H7 (cell line): ENCODE data around the gene GNAI1. TPM values are rescaled to one million over a fixed set of nuclear protein-coding genes. Genes with fewer than 3 reads are reported as not detected.

Experiments
- DNase-seq: peaks from one replicate; pipeline ENCODE4 v3.0.0; 2012
- H3K27me3 ChIP-seq: 2 replicates; pipeline ENCODE4 v1.6.0; 2011; ENCODE audit warnings: mild to moderate bottlenecking, low read length; ENCODE audit not compliant: control insufficient read depth, insufficient read depth
- H3K36me3 ChIP-seq: replicated peaks from 2 replicates; pipeline ENCODE4 v1.5.1; 2011; ENCODE audit warnings: low read length; ENCODE audit not compliant: control insufficient read depth, insufficient read depth
- H3K4me3 ChIP-seq: 2 replicates; pipeline ENCODE4 v1.5.1; 2011; ENCODE audit warnings: low read depth, mild to moderate bottlenecking, control low read depth, low read length, moderate library complexity; ENCODE audit not compliant: insufficient read depth
- total RNA-seq: library from RNA; depleted of rRNA; stranded (reverse); fragments of >200 nt; shearing (Covaris generic); gene quantifications from 2 replicates; pipeline ENCODE4 v1.2.3, GENCODE V29; 2014

GNAI1 gene
- total RNA-seq, 1 experiment from 2014 or later = 19.4 TPM

GRCh38 chr7:80253237-80253636 lies 118.6 kb downstream of the GNAI1 start:
- Histone ChIP-seq H3K36me3 (no peaks in the 10 kb centered on the region), H3K27me3 (no peaks in the 10 kb centered on the region), H3K4me3 (no peak overlapping the region)
- DNase-seq = no peak

GRCh38 chr7:80253653-80254052 lies 119.0 kb downstream of the GNAI1 start:
- H3K4me3 ChIP-seq = no peak overlapping the region

GRCh38 chr7:80255656-80256055 lies 121.0 kb downstream of the GNAI1 start:
- no peaks in the 10 kb centered on the region for H3K36me3 ChIP-seq
- H3K4me3 ChIP-seq = no peak overlapping the region
- no peak for DNase-seq
- no peaks in the 10 kb centered on the region for H3K27me3 ChIP-seq

More at GRCh38 chr7:80253653-80254052, 119.0 kb downstream of the GNAI1 start:
- no peaks in the 10 kb centered on the region for H3K36me3 ChIP-seq
- DNase-seq = no peak
- H3K27me3 ChIP-seq = no peaks in the 10 kb centered on the region

DNA sequence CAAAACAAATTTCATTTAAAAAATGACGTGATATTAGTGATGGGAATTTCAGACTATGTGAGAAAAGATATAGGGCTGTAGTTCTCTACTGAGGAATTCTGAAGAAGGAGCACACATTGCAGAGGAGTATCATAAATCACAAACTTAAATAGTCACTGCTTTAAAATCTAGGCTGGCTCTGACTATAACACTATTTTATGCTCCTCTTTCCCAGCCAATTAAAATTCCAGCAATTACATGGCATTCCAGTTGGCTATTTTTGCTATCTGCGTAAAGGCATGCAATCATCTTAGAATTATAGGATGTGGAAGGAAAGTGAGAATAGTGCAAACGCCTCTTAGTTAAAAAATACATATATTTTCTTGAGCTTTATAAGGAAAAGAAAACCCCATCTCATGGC lies 123.1 kb downstream of the GNAI1 start:
- no peak overlapping the region for H3K4me3 ChIP-seq
- no peaks in the 10 kb centered on the region for H3K36me3 ChIP-seq
- DNase-seq = no peak
- no peaks in the 10 kb centered on the region for H3K27me3 ChIP-seq

GRCh38 chr7:80260606-80261005 lies 126.0 kb downstream of the GNAI1 start:
- no peaks in the 10 kb centered on the region for H3K36me3 ChIP-seq
- H3K4me3 ChIP-seq = no peak overlapping the region
- no peaks in the 10 kb centered on the region for H3K27me3 ChIP-seq
- DNase-seq = no peak

DNA sequence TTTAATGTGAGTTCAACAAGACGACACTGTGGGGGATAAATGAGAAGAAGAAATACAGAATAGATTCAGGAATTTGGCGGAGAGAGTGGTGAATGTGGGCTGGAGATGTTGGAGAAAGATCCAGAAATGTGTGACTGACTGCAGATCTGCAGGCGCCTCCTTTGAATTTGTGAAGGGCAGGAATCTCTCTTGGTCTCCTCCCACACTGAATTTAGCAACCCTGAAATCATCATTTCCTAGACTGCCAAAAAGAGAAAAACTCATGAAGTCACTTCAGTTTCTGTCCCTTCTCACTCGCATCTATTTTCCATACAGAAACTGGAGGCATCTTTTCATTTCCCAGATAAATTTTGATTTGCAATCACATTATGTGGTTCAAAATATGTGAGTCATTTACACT lies 128.7 kb downstream of the GNAI1 start:
- no peaks in the 10 kb centered on the region for H3K27me3 ChIP-seq
- H3K4me3 ChIP-seq = no peak overlapping the region
- no peaks in the 10 kb centered on the region for H3K36me3 ChIP-seq
- peak; percentile 7 for DNase-seq

DNA sequence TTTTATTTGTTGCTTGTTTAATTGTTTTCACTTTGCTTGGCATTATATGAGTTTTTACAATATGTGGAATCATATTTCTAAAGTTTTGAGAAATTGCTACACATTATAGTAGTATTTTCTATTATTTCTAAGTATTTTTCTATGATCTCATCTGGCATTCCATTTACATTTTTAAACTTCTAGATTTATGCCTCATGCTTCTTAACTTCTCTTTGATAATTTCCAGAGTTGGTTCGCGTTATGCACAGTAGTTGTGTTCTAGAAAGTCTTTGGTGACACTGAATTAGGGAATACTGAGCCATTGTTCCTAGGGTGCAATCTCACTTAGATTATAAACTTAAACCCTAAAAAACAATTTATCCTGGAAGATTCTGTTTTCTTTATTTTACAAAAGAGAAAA lies 129.2 kb downstream of the GNAI1 start:
- Histone ChIP-seq H3K4me3 (no peak overlapping the region), H3K36me3 (no peaks in the 10 kb centered on the region), H3K27me3 (no peaks in the 10 kb centered on the region)
- no peak for DNase-seq

DNA sequence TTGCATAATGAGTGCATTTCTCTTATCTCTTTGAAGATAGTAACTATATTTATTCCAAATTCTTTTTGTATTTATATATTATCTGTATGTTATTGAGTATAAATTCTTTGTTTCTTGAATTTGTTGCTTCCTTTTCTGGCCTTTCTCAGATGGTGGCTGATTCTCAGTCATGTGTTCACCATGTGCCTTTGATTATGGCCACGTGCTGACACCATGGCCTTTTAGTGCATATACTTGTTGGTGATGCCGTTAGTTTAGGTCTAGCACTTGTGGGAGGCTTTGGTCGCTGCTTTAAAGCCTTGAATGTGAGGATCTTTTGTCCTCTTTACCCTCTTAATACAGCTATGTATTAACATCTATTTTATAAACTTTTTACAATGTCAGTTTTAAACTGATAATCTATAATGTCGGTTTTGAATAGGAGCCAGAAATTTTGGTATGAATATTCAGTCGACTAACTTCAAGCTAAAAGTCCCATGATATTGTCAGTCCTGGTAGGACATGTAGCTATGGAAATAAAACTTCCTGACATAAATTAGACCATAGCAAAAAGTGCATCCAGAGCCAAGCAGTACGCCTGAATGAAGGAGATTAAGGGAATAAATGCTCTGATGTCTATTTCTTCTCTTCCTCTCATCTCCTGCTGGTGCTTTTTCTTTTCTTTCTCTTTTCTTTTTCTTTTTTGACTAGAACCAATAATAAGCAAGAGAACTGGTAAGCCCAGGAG lies 130.3 kb downstream of the GNAI1 start:
- no peak for DNase-seq
- Histone ChIP-seq H3K36me3 (no peaks in the 10 kb centered on the region), H3K4me3 (no peak overlapping the region), H3K27me3 (no peaks in the 10 kb centered on the region)

DNA sequence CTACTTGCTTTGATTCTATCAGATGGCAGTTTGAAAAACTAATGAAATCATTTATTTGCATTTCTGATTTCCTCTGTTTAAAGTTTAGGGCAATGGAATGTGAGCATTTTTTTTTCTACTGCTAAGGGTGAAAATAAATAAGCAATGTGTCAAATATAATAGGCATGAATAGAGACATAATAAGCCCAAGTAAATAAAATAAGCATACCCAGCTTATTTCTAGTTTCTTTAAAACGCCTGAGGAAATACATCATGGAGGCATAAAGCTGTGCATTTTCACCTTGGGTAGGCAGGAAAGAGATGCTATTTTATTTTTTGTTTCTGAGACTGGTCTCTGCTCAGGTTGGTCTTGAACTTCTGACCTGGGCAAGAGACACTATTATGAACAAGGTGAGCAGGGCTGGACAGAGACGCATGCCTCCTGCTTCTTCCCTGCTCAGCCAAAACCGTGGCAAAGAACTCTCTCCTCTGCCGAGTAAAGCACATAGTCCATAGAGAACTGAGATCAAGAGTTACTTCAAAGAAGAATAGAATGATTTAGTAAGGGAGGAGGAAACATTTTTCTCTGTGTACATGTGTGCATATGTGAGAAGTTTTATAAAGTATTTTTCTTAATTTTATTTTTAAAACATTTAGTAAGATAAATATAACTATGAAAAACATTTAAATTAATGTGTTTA lies 138.1 kb downstream of the GNAI1 start:
- Histone ChIP-seq H3K36me3 (no peaks in the 10 kb centered on the region), H3K27me3 (no peaks in the 10 kb centered on the region), H3K4me3 (no peak overlapping the region)
- DNase-seq = no peak

DNA sequence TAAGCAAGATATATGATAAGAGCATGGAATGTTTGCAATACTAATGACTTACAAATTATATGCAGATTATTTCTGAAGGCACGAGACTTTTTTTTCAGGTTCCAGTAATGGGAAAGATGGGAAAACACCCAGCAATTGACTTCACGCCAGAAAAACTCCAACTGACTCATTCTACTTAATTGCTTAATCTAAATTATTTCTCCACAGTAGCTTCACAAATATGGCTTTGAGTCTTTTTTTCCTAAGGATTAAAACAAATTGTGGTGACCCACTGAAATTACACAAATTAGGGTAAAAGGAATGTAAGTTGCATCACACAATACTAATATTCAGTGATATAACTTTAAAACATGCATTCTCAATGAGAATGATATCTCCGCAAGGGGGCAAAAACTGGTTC lies 138.7 kb downstream of the GNAI1 start:
- DNase-seq = no peak
- H3K4me3 ChIP-seq = no peak overlapping the region
- H3K36me3 ChIP-seq = no peaks in the 10 kb centered on the region
- H3K27me3 ChIP-seq = no peaks in the 10 kb centered on the region

GRCh38 chr7:80275192-80275605 lies 140.6 kb downstream of the GNAI1 start:
- no peak overlapping the region for H3K4me3 ChIP-seq
- no peak for DNase-seq
- no peaks in the 10 kb centered on the region for H3K36me3 ChIP-seq
- no peaks in the 10 kb centered on the region for H3K27me3 ChIP-seq
